ENCODE measurements around the gene HTT.

GRCh38 chr4:3225936-3226335 is 151.5 kb downstream of the HTT start:
- no peak for TF ChIP-seq CTCF (IDR thresholded peaks at IDR 0.05; ENCODE audit: low read depth, low read length, missing input control)
- no peak for TF ChIP-seq SP1 (IDR thresholded peaks at IDR 0.05)
- TF ChIP-seq GABPA (IDR thresholded peaks at IDR 0.05 in 1 of 2, conservative IDR thresholded peaks at IDR 0.05 in 1 of 2): no peak
